NOMO-1 treated with DMSO at 0.1 percent for 48 hours (cell line): Measurements from ENCODE around the gene MAPKAP1.

ENCODE experiments used
- DNase-seq: peaks from one replicate; lab custom pipeline; 2025; ENCODE audit not compliant: unreplicated experiment; lab: John Stamatoyannopoulos, UW

Gene MAPKAP1

DNA sequence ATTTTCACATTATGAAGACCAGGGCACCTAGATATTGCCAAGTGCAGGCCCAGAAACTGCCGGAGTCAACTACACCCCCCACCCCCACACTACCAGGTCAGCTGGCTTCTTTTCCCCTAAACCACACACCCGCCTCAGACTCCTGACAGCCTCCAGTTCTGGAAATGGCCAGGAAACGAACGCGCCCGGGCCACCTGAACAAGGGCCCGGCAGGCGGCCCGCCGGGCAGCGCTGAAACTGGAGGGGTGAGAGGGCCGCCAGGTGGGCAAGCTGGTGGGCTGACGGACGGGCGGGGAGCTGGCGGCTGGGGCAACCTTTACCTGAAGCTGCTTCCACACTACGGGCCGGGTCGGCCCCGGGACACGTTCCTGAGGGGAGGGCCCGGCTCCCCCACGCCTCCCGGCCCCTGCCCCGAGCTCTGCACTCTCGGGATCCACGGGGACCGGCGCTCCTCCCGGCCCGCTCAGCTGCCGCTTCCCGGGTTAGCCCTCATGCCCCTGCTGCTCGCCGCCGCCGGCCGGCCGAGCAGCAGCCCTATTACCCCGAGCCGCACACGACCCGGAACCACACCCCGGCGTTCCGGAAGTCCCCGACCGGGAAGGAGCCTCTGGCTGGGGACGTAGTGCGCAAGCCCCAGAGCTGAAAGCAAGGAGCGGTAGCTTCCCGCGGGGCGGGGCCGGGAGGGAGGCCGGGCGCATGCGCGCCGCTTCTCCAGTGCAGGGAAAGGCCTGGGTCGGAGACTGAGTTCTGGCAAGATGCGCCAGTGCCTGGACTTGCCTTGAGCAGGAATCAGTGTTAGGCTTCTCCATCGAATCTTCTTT lies at the start of gene MAPKAP1:
TSS of gene MAPKAP1 (minus strand) at position 558 of the 821 bp plus-strand sequence. CDS start 34,634 bp downstream, outside the sequence.
- peak; percentile 92 for DNase-seq

DNA sequence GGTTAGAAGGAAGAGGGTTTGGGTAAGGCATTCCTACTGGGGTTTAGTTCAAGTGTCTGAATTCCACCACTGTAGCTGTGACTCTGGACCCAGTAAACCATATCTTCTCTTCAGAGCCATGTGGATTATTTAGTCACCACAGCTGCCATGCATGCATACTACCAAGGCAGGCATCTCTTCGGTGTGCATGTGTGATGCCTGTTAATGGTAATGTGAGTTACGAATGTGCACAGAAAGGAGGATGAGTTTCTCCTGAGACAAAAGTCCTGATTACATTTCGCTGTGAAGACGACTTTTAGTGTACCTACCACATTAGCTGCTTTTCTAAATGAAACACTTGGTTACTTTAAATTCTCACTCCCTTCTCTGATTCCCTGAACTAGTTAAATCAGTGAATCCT lies 49.5 kb upstream of the MAPKAP1 start:
- DNase-seq = no peak

DNA sequence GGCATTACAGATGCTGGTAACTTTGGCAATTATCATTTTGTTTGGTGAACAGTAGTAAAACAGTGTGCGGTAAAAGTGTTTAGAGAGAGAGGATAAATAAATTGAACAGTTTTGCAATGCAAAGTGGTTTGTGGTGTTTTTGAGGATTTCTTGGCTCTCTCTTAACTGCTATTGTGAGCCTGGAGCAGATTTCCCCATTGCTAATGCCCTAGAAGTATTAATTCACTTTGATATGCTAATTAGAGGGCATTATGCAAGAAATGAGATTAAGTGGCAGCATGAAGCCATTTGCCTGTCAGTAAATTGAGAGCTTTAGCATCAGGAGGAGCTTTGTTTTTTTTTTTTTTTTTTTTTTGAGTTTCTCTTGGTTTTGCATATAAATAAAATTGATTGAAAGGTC lies 48.3 kb upstream of the MAPKAP1 start:
- DNase-seq = peak; percentile 47

DNA sequence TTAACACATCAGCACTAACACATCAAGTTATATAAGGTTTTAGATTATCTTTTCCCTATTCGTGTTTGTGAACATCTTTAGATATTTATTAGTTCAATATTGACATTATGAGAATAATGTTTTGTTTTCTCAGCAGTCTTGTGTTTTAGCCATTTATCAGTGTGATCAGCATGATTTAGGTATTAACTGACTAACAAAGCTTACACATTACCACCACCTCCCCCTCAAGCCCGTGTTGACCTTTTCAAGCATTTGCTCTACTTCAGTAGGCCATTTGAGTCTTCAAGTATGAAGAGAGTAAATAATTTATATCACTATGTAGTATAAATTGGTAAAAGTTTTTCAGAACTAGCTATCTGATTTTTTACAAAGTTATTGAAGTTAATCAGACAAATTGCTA lies 47.1 kb upstream of the MAPKAP1 start:
- no peak for DNase-seq

DNA sequence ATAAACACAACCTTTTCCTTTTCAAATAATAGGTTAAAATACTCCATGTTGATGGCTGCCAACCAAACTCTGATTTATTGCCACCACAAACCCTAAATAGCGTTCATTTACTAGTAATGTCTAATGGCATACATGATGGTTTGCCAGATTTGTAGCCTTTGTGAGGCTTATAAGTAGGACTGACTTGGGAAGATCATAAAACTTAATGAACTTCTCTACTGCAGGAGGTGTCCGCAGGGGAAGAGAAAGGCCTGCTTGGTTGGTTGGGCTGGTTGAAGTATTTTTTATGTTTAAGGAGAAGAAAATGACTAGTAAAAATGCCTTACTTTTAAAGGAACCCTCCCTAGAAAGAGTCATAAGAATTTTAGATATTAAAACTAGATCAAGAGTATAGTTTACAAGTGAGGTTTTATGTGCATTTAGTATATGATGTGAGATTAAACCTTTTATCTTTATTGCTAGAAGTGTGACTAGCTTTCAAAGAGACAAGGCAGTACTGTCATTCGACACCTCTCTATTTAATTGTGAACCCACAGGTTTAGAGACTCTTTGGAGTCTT lies 45.1 kb upstream of the MAPKAP1 start:
- DNase-seq = peak; percentile 51

DNA sequence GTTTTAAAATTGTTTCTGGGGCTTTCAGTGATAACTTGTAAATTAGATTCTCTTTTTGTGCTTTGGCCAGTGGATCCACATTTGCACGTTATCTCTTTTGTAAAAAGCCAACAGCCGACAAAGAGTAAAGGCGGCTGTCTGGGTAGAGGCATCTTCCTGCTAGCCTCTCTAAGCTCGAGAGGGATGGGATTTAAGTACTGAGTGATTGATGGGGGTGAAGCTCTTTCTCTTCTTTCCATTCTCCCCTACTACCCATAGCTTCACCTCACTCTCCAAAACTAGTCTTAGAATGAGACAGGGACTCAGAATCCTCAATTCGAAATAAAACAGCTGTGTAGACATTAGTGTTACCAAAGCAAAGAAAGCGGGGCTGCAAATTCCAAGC lies 43.6 kb upstream of the MAPKAP1 start:
- peak; percentile 30 for DNase-seq

DNA sequence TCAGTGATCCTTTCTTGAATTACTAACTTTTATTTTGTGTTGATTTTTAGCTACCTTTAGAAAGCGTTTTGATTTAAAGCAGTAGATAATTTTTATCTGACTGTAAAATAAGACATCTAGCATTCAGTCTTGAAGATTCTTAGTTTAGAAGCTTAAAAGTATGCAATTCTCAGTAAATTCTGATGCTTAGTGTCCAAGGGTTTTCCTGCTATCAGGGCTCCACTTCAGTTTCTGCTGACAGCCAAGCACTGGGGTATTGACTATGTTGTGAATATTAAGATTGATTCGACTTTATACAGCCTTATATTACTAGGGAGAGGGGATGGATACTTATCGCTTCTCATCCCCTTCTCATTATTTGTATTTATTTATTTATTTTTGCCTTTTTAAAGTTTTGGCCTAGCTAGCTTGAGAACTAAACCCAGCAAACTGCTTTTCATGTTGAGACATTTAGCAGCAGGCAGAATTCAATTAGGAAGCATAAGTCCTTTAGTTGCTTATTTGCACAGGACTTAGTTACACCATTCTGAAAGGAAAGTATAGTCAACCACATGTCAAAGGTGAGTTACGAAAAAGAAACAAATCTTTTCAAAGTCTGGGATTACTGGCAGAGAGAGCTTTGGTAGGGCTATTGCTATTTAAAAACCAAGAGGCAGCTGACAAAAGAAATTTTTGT lies 43.1 kb upstream of the MAPKAP1 start:
- no peak for DNase-seq

DNA sequence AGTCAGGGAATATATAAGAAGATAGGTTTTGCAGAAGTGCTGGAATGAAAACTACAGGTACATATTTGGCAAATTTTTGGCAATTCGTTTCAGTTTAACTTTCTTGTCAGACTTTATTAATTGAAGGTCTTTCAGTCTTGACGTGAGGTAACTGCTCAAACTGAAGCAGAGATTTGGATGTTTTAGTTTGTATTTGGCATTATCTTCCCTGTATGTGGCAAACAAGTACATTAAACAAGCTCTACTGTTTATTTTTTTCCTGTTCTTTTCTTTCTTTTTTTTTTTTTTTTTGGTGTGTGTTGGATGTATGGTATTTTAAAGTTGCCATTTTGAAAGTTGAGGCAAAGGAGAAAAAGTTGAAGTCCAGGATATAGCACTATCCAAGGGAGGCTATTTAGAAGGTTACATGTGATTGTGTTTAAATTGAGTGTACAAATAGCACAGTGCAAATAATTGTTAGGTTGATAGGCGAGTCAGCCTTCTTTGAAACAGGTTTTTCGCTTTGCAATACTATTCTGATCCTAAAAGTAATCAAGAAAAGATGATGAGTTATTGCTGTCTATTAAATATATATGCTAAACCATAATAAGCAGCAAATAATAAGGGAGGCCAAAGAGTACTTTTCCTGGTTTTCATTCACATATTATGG lies 42.4 kb upstream of the MAPKAP1 start:
- DNase-seq = no peak

DNA sequence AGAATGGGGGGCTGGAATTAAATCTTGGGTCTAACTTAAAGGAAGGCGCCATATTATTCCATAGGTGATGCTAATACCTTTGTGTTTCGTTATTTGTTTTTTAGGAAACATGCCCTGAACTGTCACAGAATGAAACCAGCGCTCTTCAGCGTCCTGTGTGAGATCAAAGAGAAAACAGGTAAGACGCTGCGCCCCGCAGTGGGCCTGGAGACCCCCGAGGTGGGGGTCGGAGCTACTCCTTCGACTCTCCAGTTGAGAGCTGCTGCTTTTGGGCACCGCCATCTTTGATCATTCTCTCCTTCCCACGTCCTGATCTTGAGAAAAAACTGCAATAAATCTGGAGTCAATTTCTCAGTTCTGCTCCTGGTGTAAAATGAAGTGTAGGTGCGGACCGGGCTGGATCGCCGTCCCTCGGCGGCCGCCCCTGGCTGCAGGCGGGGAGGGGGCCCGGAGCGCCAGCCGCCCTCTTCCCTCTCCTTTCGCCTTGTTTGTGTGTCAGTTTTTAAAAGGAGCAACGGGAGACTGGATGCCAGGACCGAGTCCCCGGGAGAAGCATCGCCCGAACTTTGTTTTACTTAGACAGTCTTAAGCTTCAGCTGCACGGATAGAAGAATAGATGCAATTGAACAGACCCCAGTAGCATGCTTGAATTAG lies 41.6 kb upstream of the MAPKAP1 start:
- no peak for DNase-seq

DNA sequence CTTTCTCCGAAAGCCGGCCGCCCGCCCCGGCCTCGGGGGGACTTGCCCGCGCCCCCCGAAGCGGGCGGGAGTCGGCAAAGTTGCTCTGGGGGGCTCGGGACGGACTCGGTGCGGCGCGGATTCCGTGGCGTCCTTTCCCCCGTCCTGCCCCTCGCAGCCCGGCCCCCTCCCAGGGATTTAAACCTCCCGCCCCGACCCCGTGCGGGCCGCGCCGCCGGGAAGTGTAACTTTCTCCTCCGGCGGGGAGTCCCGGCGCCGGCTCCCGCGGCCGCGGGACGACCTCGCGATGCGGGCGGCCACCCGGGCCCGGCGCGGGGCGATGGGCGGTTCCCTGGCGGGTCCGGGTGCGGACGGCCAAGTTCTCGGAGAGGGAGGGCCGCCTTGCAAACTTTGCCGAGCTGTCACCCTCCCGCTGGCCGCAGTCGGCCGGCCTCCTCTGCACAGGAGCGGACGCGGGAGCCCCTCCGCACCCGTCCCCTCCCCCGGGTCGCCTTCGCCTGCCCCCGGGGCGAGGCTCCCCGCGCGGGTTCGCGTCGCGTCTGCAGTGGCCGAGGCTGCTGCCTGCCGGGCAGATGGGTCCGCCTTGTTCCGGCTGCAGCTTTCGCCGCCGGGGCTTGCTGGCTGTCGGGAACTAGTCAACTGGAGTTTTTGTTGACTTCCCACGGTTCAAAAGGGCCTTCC lies 40.9 kb upstream of the MAPKAP1 start:
- DNase-seq = no peak

DNA sequence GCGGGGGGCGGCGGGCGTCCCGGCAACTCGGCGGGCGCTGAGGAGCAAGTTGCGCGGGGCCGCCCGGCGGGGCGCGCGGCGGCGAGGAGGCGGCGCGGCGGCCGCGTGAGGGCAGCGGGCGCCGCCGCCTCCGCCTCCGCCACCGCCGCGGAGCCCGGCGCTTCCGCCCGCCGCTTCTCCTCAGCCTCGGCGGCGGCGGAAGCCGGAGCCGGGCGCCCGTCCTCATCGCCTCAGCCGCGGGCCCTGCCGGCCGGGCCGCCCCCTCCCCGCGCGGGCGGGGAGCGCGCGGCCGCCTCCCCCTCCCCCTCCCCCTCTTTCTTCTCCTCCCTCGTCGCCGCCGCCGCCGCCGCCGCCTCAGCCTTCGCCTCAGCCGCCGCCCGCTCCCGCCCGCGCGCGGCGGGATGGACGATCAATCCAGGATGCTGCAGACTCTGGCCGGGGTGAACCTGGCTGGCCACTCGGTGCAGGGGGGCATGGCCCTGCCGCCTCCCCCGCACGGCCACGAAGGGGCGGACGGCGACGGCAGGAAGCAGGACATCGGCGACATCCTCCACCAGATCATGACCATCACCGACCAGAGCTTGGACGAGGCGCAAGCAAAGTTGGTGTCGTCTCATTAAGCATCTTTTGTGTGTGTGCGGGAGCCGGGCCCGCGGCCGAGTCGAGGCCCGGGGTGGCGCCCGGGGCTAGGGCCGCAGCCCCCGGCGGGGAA lies 40.2 kb upstream of the MAPKAP1 start, which contains the start of gene PBX3:
TSS of gene PBX3 (plus strand) at position 321 of the 712 bp plus-strand sequence.
- DNase-seq = no peak

DNA sequence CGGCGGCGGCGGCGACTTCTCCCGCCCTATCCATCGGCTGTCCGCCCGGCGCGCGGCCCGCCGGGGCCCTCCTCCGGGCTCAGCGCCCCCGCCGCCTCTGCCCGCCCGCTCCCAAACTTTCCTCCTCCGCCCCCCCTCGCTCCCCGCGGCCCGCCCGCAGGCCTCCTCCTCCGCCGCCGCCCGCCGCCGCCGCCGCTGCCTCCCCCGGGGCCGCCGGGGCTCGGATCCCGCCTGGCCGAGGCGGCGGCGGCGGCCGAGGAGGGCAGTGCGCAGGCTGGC lies 39.7 kb upstream of the MAPKAP1 start:
- no peak for DNase-seq

DNA sequence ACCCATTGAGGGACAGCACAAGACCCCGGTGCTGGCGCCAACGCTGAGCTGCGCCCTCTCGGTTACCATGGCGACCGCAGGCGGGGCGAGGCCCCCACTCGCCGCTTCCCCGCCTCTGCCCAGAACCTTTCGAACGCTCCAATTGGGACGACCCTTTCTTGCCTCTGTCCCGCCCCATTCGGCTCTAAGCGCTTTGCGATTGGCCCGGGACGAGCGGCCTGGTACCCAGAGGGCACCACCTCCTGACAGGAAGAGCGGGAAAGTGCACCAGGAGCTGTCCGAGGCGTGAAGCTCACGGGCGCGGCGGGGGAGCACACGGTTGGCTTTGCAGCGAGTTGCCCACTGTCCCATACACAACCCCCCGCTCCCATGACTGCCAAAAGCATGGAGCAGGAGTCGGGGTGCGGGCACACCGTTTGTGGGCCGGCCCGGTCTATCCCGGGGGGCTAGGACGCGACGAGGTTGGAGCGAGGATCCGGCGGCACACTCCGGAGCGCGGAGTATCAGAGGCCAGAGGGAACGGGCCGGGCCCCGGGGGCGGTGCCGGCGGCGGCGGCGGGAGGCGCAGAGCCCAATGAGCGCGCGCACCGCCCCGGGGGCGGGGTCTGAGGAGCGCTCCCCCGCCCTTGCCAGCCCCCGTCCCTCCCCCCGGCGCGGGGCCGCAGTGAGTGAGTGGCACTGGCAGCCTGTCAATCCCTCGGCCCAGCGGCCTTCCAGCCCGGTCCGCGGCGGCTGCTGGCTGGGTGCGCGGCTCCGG lies 39.2 kb upstream of the MAPKAP1 start:
- peak; percentile 98 for DNase-seq

DNA sequence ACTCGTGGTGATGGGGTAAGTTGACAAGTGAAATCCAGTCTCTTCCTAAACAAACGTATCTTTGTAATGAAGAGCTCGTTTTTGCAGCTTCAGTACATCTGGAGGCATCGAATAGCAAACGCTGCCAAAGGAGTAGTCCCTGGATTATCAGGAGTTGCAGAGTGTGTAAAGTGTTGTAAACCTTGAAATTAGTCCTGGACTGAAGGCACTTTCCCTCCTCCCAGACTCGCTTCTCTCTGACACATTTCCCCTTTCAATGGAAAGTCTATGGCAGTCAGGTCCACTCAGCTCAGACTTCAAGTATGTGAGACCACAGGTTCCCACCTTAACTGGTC lies 38.6 kb upstream of the MAPKAP1 start:
- DNase-seq = no peak

DNA sequence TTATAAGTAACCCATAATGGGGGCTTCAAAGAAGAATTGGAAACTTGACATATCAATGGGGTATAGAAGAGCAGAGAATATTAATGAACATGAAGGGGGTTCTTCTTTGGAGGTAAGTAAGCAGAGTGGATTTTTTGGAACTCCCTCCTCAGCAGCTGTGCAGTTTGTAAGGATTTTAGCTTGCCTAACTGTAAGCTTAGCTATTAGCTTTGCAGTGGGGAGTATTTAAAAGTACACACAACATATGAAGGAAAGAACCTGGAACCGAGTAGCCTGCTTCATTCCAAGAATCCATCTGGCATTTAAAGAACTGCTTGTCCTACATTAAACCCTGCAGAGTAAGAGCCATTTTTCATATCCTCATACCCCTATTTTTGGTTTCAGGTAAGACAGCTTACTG lies 38.0 kb upstream of the MAPKAP1 start:
- no peak for DNase-seq

DNA sequence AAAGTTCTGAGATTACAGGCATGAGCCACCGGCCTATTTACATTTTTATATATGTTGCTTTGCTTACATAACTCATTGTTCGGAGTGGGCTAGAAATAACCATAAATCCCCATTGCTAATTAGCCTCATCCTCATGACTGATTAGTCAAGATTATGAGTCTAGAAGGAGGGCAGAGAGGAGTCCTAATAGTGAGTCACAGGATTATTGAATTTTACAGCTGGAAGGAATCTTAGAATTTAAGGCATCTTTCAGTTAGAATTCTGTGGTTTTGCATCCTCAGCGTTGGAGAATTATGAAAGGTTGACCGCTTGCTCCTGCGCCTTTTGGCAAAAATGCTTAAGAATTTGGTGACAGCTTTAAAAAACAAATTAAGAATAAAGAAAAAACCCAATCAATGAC lies 37.6 kb upstream of the MAPKAP1 start:
- no peak for DNase-seq

DNA sequence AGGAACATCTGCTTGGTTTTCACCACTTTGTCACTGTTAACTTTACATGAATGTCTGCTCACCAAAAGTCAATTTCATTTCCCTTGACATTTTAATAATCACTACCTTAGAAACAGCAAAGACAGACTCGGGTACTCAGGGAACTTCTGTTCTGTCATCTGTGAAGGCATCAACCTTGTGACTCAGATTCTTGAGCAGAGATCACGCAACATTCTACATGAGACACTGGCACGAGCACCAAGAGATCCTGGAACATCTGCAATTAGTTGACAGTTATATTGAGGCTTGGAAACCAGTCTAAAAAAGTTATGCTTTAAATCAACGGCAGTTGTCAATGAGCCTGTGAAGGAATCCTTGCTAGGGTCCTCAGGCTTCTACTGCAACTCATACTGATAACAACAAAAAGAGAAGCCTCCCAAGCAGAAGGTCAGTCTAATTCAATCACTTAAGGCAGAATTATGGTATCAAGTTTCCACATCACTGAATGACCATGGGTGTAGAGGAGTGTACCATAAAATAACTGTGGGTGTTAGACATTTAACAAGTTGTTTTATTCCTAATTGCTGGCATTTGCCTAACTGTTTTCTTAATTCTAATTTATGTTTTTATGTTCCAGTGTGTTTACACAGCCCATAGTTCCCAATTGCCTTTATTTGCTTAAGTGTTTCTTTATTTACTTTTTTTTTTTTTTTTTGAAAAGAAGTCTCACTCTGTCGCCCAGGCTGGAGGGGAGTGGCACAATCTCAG lies 36.8 kb upstream of the MAPKAP1 start:
- DNase-seq = no peak

DNA sequence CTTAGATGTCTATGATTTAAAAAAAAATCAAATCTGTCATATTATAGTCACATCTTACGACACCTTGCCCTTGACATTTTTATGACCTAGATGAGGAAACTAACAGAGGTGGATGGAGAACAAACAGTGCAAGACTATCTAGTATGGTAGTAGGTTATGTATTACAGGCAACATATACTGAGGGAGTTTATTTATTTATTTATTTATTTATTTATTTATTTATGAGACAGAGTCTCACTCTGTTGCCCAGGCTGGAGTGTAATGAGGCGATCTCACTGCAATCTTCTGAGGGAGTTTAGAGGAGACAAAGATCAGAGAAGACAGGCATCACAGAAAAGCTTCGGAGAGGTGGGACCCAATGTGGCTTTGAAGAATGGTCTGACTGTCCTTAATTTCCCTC lies 35.6 kb upstream of the MAPKAP1 start:
- no peak for DNase-seq

DNA sequence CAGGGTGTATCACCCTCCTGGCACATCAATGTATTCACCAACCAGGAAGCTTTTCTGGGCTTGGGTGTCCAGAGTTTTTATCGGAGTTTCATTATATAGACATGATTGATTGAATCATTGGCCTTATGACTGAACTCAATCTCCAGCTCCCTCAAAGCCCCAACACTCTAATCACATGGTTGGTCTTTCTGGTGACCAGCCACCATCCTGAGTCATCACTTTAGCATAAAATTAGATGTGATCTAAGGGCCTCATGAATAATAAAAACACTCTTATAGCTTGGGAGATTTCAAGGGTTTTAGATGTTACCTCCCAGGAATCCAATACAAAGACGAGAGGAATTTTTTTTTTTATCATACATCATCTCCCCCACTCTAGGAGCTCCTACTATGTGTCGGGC lies 32.4 kb upstream of the MAPKAP1 start:
- no peak for DNase-seq
